Measurements from ENCODE around the gene CST9. TPM values are rescaled to one million over a fixed set of nuclear protein-coding genes. Genes with fewer than 3 reads are reported as not detected.

The CST9 gene
- total RNA-seq, 4 donors from 2014 or later = 0.44 TPM; not detected in 3

GRCh38 chr20:23630392-23630849 lies 24.7 kb upstream of the CST9 start:
- H3K9me3 ChIP-seq = no peaks in the 10 kb centered on the region
- peaks cover 0 to 74% (median 15%) of the 10 kb centered on the region in 4 donors for H3K4me1 ChIP-seq
- no peak for TF ChIP-seq EP300 (IDR thresholded peaks at IDR 0.05)
- no peak for TF ChIP-seq CTCF (IDR thresholded peaks at IDR 0.05)
- TF ChIP-seq POLR2A (IDR thresholded peaks at IDR 0.05) = no peak
- no peaks in the 10 kb centered on the region for H3K27me3 ChIP-seq
- no peak for DNase-seq (ENCODE audit: low spot score in 2 of 2)
- peak overlapping the region in 3 of 4 donors; percentile 37 to 99 (median 84) for H3K27ac ChIP-seq
- 87 to 93% methylated on average over 4 of the region's 4 CpGs for WGBS, 2 donors
- H3K36me3 ChIP-seq = peaks cover 0 to 38% (median 0%) of the 10 kb centered on the region in 3 donors
- no peak overlapping the region for H3K4me3 ChIP-seq

GRCh38 chr20:23629542-23630391 lies 24.1 kb upstream of the CST9 start:
- H3K4me3 ChIP-seq = no peak overlapping the region
- H3K9me3 ChIP-seq = no peaks in the 10 kb centered on the region
- peaks cover 0 to 31% (median 0%) of the 10 kb centered on the region in 3 donors for H3K36me3 ChIP-seq
- no peaks in the 10 kb centered on the region for H3K27me3 ChIP-seq
- peaks cover 0 to 71% (median 11%) of the 10 kb centered on the region in 4 donors for H3K4me1 ChIP-seq
- no peak for DNase-seq (ENCODE audit: low spot score in 2 of 2)
- peak overlapping the region; percentile 15 to 99 (median 60) for H3K27ac ChIP-seq
- 62 to 65% methylated on average over 12 of the region's 12 CpGs for WGBS, 2 donors
- TF ChIP-seq POLR2A (IDR thresholded peaks at IDR 0.05) = no peak
- peak in 1 of 2 donors; percentile 30 for TF ChIP-seq EP300 (IDR thresholded peaks at IDR 0.05)
- no peak for TF ChIP-seq CTCF (IDR thresholded peaks at IDR 0.05)

- Histone ChIP-seq H3K36me3 (peaks cover 0 to 24% (median 0%) of the 10 kb centered on the region in 3 donors), H3K4me1 (peaks cover 0 to 66% (median 11%) of the 10 kb centered on the region in 4 donors), H3K4me3 (no peak overlapping the region), H3K27ac (peak overlapping the region; percentile 15 to 99 (median 60)), H3K27me3 (no peaks in the 10 kb centered on the region), H3K9me3 (no peaks in the 10 kb centered on the region)
- no peak for TF ChIP-seq CTCF (IDR thresholded peaks at IDR 0.05)
- TF ChIP-seq POLR2A (IDR thresholded peaks at IDR 0.05) = no peak
- peak in 1 of 2 donors; percentile 68 for TF ChIP-seq EP300 (IDR thresholded peaks at IDR 0.05)
- 35 to 61% methylated on average over 7 of the region's 7 CpGs for WGBS, 2 donors
- peak; percentile 65 to 66 for DNase-seq (ENCODE audit: low spot score in 2 of 2)
Observed at GRCh38 chr20:23629017-23629541, 23.4 kb upstream of the CST9 start.

GRCh38 chr20:23628402-23629016 lies 22.8 kb upstream of the CST9 start:
- H3K36me3 ChIP-seq = peaks cover 0 to 19% (median 0%) of the 10 kb centered on the region in 3 donors
- DNase-seq (ENCODE audit: low spot score in 2 of 2) = no peak
- no peak overlapping the region for H3K4me3 ChIP-seq
- peak overlapping the region in 3 of 4 donors; percentile 37 to 99 (median 84) for H3K27ac ChIP-seq
- H3K27me3 ChIP-seq = no peaks in the 10 kb centered on the region
- peaks cover 0 to 66% (median 16%) of the 10 kb centered on the region in 4 donors for H3K4me1 ChIP-seq
- no peaks in the 10 kb centered on the region for H3K9me3 ChIP-seq
- no peak for TF ChIP-seq EP300 (IDR thresholded peaks at IDR 0.05)
- no peak for TF ChIP-seq CTCF (IDR thresholded peaks at IDR 0.05)
- TF ChIP-seq POLR2A (IDR thresholded peaks at IDR 0.05) = no peak
- 84 to 92% methylated on average over 6 of the region's 6 CpGs for WGBS, 2 donors
